A172 (cell line): ENCODE measurements around the gene OR4F15. TPM values are rescaled to one million over a fixed set of nuclear protein-coding genes. Genes with fewer than 3 reads are reported as not detected.

Experiments
- DNase-seq: peaks from one replicate; pipeline ENCODE4 v3.0.0-alpha.2; 2015; ENCODE audit warnings: low spot score
- total RNA-seq: library from RNA; depleted of rRNA; stranded (reverse); fragments of >200 nt; shearing (Covaris generic); gene quantifications from 2 replicates; pipeline ENCODE4 v1.2.3, GENCODE V29; 2014; rRNA removed

Gene OR4F15
- total RNA-seq, 1 experiment from 2014 or later, result not detected

GRCh38 chr15:101804375-101804774 lies 7.6 kb upstream of the OR4F15 start:
- DNase-seq, result no peak

DNA sequence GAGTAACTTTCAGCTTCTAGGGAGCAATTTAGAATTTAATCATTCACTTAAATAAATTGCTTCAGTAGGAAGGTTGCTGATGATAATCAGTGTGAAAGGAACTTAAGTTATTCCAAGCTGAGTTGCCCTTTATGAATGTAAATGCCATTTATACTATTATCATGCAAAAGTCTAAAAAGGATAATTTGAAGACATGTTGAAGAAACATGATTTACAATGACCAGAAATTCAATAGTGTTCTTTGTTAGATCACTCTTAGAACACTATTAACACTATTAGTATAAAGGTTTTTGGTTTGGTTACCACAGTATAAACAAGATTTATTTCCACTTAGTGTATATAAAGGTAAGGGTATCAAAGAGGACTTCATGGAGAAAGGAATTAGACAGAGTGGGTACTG lies 7.1 kb upstream of the OR4F15 start:
- DNase-seq, result no peak

- DNase-seq, result no peak
Observed at GRCh38 chr15:101805605-101806345, 6.2 kb upstream of the OR4F15 start.

DNA sequence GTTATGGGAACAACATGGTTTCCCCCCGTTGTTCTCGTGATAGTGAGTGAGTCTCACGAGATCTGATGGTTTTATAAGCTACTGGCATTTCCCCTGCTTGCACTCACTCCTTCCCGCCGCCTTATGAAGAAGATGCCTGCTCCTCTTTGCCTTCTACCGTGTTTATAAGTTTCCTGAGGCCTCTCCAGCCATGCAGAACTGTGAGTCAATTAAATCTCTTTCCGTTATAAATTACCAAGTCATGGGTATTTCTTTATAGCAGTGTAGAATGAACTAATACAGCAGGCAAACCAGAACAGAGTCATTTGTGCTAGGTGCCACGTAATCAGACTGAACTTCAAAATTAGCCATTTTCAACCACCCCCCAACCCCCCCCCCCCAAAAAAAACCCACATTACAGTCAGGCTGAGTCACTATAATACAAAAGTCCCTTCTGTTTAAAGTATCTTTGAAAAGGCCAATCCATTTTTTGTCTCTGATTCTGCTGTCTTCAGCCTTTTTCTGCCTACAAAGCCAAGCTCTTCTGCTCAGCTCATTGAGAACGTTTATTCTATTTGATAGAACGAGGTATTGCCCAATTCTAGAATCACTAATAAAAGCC lies 4.6 kb upstream of the OR4F15 start:
- DNase-seq, result peak; percentile 64

GRCh38 chr15:101808201-101808600 lies 3.8 kb upstream of the OR4F15 start:
- peak; percentile 71 for DNase-seq

DNA sequence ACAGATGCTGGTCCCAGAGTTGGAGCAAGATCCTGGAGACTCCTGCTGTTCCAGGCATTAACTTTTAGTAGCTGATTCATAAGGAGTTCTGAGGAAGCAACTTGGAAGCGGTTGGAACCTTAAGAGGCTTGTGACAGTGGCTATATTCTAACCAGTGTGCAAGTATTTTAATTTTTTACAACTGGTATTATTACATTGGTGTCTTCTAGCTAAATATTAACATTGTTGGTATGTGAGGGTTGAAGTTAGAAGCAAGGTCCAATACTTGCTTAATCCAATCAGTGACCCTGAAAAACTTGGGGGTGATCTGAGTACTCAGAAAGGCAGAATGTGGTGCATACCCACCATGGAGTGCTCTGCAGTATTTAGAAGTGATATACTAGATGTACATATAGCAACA lies 1.5 kb upstream of the OR4F15 start:
- no peak for DNase-seq

- no peak for DNase-seq
Observed at GRCh38 chr15:101810876-101811275, 1.1 kb upstream of the OR4F15 start.

GRCh38 chr15:101813803-101814534 lies 2.0 kb downstream of the OR4F15 start:
- no peak for DNase-seq

DNA sequence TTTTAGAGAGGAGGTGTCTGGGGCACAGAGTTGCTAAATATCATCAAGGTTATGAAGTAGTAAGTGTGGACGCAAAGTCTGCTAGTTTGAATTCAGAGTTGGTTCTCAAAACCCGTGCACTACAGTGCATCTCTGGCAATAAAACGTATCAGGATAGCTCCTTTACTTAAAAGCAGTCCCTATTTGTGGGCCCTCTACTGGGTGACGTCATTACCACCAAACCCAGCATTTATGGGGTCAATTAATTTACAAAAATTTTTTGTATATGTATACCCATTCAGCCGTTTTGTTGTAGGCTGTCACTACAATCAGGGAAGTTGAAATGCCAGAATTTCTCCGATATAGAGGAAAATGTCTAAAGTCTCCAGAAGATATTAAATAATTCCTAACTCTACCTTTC lies 8.8 kb downstream of the OR4F15 start:
- DNase-seq, result no peak

- DNase-seq, result no peak
Observed at GRCh38 chr15:101827257-101827656, 15.3 kb downstream of the OR4F15 start.

- DNase-seq, result no peak
Observed at GRCh38 chr15:101828774-101829173, 16.8 kb downstream of the OR4F15 start.

DNA sequence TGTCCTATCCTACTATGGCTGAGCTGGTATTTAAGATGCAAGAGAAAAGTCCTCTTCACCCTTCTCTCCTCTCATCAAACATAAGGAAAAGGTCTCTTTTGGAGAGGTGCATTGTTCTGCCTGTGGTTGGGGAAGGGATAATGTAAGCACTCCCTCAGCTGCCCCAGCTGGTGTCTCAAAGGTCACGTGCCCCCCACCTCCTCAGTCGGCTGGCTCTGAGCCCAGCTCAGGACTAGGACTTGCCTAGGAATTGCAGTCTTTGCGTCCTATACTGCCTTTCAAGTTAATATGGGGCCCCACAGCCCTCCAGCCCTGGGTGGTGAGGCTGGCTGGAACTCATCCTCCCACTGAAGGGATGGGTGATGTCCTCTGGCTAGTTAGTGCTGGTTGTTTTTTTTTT lies 29.7 kb downstream of the OR4F15 start:
- no peak for DNase-seq

GRCh38 chr15:101844916-101845315 lies 32.9 kb downstream of the OR4F15 start:
- DNase-seq, result no peak

DNA sequence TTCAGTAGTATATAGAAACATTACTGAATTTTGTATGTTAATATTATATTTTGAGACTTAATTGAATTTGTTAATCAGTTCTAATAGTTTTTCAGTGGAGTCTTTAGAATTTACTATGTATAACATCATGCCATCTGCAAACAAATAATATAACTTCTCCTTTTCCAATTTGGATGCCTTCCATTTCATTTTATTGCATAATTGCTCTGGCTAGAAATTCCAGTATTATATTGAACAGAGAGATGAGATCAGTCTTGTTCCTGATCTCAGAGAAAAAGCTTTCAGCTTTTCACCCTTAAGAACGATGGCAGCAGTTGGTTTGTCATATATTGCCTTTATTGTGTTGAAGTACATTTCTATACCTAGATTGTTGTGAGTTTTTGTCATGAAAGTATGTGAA lies 40.4 kb downstream of the OR4F15 start:
- DNase-seq, result no peak

Other genes with a start within 250 kb of the OR4F15 start
- 35.5 and 47.1 TPM in 2 replicates for gene TM2D3, start 159.8 kb upstream of the OR4F15 start, total RNA-seq
- 3.0 and 3.2 TPM in 2 replicates for gene TARS3, start 87.7 kb upstream of the OR4F15 start, total RNA-seq
- not detected in 2 replicates for gene OR4F6, start 8.7 kb upstream of the OR4F15 start, total RNA-seq